Measurements from ENCODE around the gene ABL2.

ABL2 gene

GRCh38 chr1:179107706-179108629 lies 121.5 kb downstream of the ABL2 start:
- Histone ChIP-seq H3K4me3 (ENCODE audit: low read length) (no peak overlapping the region), H3K9me3 (ENCODE audit: control insufficient read depth, insufficient read depth, low read length) (no peaks in the 10 kb centered on the region), H3K27me3 (ENCODE audit: control insufficient read depth, low read length) (no peaks in the 10 kb centered on the region), H3K36me3 (ENCODE audit: control insufficient read depth, low read length) (peaks cover 39% of the 10 kb centered on the region), H3K4me2 (ENCODE audit: low read length) (no peak overlapping the region), H3K27ac (ENCODE audit: low read depth, low read length) (no peak overlapping the region), H3K4me1 (ENCODE audit: control insufficient read depth, low read length) (peaks cover 32% of the 10 kb centered on the region), H4K20me1 (ENCODE audit: control insufficient read depth, insufficient read depth, low read depth, low read length) (no peaks in the 10 kb centered on the region), H3K9me2 (replicated peaks; ENCODE audit: control insufficient read depth, low read length) (no peaks in the 10 kb centered on the region), H3F3A (ENCODE audit: control insufficient read depth, insufficient read depth) (no peaks in the 10 kb centered on the region), H3K79me2 (ENCODE audit: control insufficient read depth, low read length) (no peaks in the 10 kb centered on the region)
- TF ChIP-seq, protein P1, sequence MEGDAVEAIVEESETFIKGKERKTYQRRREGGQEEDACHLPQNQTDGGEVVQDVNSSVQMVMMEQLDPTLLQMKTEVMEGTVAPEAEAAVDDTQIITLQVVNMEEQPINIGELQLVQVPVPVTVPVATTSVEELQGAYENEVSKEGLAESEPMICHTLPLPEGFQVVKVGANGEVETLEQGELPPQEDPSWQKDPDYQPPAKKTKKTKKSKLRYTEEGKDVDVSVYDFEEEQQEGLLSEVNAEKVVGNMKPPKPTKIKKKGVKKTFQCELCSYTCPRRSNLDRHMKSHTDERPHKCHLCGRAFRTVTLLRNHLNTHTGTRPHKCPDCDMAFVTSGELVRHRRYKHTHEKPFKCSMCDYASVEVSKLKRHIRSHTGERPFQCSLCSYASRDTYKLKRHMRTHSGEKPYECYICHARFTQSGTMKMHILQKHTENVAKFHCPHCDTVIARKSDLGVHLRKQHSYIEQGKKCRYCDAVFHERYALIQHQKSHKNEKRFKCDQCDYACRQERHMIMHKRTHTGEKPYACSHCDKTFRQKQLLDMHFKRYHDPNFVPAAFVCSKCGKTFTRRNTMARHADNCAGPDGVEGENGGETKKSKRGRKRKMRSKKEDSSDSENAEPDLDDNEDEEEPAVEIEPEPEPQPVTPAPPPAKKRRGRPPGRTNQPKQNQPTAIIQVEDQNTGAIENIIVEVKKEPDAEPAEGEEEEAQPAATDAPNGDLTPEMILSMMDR (IDR thresholded peaks at IDR 0.05; ENCODE audit: low read depth, low read length, poor library complexity, severe bottlenecking), result no peak
- no peak for TF ChIP-seq EZH2phosphoT487 (IDR thresholded peaks at IDR 0.05; ENCODE audit: borderline replicate concordance, low read length)

- TF ChIP-seq, protein P1 (IDR thresholded peaks at IDR 0.05; ENCODE audit: low read depth, low read length, poor library complexity, severe bottlenecking), result peak; percentile 45
- TF ChIP-seq EZH2phosphoT487 (IDR thresholded peaks at IDR 0.05; ENCODE audit: borderline replicate concordance, low read length), result no peak
- Histone ChIP-seq H3K9me2 (replicated peaks; ENCODE audit: control insufficient read depth, low read length) (no peaks in the 10 kb centered on the region), H3K4me1 (ENCODE audit: control insufficient read depth, low read length) (peaks cover 11% of the 10 kb centered on the region), H3K4me2 (ENCODE audit: low read length) (no peak overlapping the region), H3K79me2 (ENCODE audit: control insufficient read depth, low read length) (no peaks in the 10 kb centered on the region), H3K27me3 (ENCODE audit: control insufficient read depth, low read length) (no peaks in the 10 kb centered on the region), H3K4me3 (ENCODE audit: low read length) (no peak overlapping the region), H3K36me3 (ENCODE audit: control insufficient read depth, low read length) (peaks cover 21% of the 10 kb centered on the region), H3F3A (ENCODE audit: control insufficient read depth, insufficient read depth) (no peaks in the 10 kb centered on the region), H3K9me3 (ENCODE audit: control insufficient read depth, insufficient read depth, low read length) (no peaks in the 10 kb centered on the region), H4K20me1 (ENCODE audit: control insufficient read depth, insufficient read depth, low read depth, low read length) (no peaks in the 10 kb centered on the region), H3K27ac (ENCODE audit: low read depth, low read length) (no peak overlapping the region)
Observed at GRCh38 chr1:179105393-179105792, 124.1 kb downstream of the ABL2 start.

DNA sequence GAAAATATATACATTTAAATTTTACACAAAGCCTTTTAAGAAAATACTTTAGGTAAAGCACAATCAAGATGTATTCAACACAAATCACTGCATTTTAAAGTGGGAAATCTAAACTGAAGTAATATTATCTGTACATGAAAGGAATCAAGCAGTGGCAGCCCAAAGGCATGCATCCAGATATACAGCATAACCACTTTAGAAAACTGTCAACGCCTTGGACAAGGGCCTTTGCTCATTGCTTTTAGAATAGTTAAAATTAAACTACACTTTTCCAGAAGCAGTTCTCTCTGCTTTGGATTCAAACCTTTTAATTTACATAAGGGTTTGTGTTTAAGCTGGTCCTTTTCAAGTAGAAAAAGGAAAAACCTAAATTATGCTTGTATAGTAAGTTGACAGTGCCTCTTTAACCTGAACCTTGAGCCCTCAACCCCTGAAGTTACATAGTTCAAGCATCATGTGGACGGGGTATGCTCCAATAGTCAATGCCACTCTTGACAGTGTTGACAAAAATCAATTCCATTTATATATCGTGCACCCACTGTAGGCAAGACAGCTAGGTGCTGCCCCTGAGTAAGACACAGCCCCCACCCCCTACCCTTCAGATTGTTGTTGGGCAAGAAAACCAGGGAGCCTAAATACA lies 124.7 kb downstream of the ABL2 start:
- no peak overlapping the region for H3K4me2 ChIP-seq (ENCODE audit: low read length)
- no peak overlapping the region for H3K4me3 ChIP-seq (ENCODE audit: low read length)
- no peak overlapping the region for H3K27ac ChIP-seq (ENCODE audit: low read depth, low read length)
- H4K20me1 ChIP-seq (ENCODE audit: control insufficient read depth, insufficient read depth, low read depth, low read length), result no peaks in the 10 kb centered on the region
- no peaks in the 10 kb centered on the region for H3F3A ChIP-seq (ENCODE audit: control insufficient read depth, insufficient read depth)
- no peaks in the 10 kb centered on the region for H3K9me2 ChIP-seq (replicated peaks; ENCODE audit: control insufficient read depth, low read length)
- H3K79me2 ChIP-seq (ENCODE audit: control insufficient read depth, low read length), result no peaks in the 10 kb centered on the region
- no peak for TF ChIP-seq EZH2phosphoT487 (IDR thresholded peaks at IDR 0.05; ENCODE audit: borderline replicate concordance, low read length)
- TF ChIP-seq, protein P1 (IDR thresholded peaks at IDR 0.05; ENCODE audit: low read depth, low read length, poor library complexity, severe bottlenecking), result no peak
- no peaks in the 10 kb centered on the region for H3K27me3 ChIP-seq (ENCODE audit: control insufficient read depth, low read length)
- H3K4me1 ChIP-seq (ENCODE audit: control insufficient read depth, low read length), result peaks cover 6% of the 10 kb centered on the region; the same call in 1 of the 2 replicates
- H3K36me3 ChIP-seq (ENCODE audit: control insufficient read depth, low read length), result peaks cover 15% of the 10 kb centered on the region; the same call in 1 of the 2 replicates
- no peaks in the 10 kb centered on the region for H3K9me3 ChIP-seq (ENCODE audit: control insufficient read depth, insufficient read depth, low read length)
